Neural cell (in vitro differentiated cells): ENCODE measurements around the gene TNS1. TPM values are rescaled to one million over a fixed set of nuclear protein-coding genes. Genes with fewer than 3 reads are reported as not detected.

Source experiments
- H2AFZ ChIP-seq: fragments of 200-600, 300-800 bp; sonication (generic), shearing (Covaris generic); 2 replicates; pipeline ENCODE4 v1.6.0; 2014; ENCODE audit warnings: low read depth, mild to moderate bottlenecking, antibody characterized with exemption, low read length, moderate library complexity
- H3F3A ChIP-seq: fragments of 200-600 bp; shearing (Covaris generic); 2 replicates; pipeline ENCODE4 v1.6.1; 2016; ENCODE audit warnings: mild to moderate bottlenecking, moderate library complexity, mixed read lengths, antibody characterized with exemption, low read length; ENCODE audit not compliant: insufficient read depth, poor library complexity, severe bottlenecking
- H3K27ac ChIP-seq: fragments of 200-600, 300-800 bp; sonication (generic), shearing (Covaris generic); 2 replicates; pipeline ENCODE4 v1.5.1; 2014; ENCODE audit warnings: mild to moderate bottlenecking, low read length, moderate library complexity
- H3K27me3 ChIP-seq: fragments of 300-800, 200-600 bp; sonication (generic), shearing (Covaris generic); 2 replicates; pipeline ENCODE4 v1.6.0; 2014; ENCODE audit warnings: mild to moderate bottlenecking, low read depth, low read length, moderate library complexity; ENCODE audit not compliant: insufficient read depth
- H3K36me3 ChIP-seq: fragments of 300-800, 200-600 bp; sonication (generic), shearing (Covaris generic); 2 replicates; pipeline ENCODE4 v1.5.1; 2014; ENCODE audit warnings: mild to moderate bottlenecking, antibody characterized with exemption, low read length, moderate library complexity; ENCODE audit not compliant: insufficient read depth
- H3K4me2 ChIP-seq: fragments of 300-800, 200-600 bp; sonication (generic), shearing (Covaris generic); 2 replicates; pipeline ENCODE4 v1.6.0; 2014; ENCODE audit warnings: mild to moderate bottlenecking, low read length
- H3K4me3 ChIP-seq: fragments of 300-800, 200-600 bp; sonication (generic), shearing (Covaris generic); 2 replicates; pipeline ENCODE4 v1.5.1; 2014; ENCODE audit warnings: mild to moderate bottlenecking, low read length, moderate library complexity
- H3K79me2 ChIP-seq: fragments of 200-600 bp; shearing (Covaris generic); replicated peaks from 2 replicates; pipeline ENCODE4 v1.6.0; 2014; ENCODE audit warnings: mild to moderate bottlenecking, low read length, moderate library complexity; ENCODE audit not compliant: insufficient read depth
- H3K9ac ChIP-seq: fragments of 300-800, 200-600 bp; sonication (generic), shearing (Covaris generic); 2 replicates; pipeline ENCODE4 v1.6.1; 2016; ENCODE audit warnings: mild to moderate bottlenecking, low read length, mixed read lengths
- H3K9me2 ChIP-seq: fragments of 200-600 bp; shearing (Covaris generic); 2 replicates; pipeline ENCODE4 v1.6.1; 2016; ENCODE audit warnings: mild to moderate bottlenecking, low read length, mixed read lengths; ENCODE audit not compliant: insufficient read depth
- H3K9me3 ChIP-seq: fragments of 200-600, 300-800 bp; sonication (generic), shearing (Covaris generic); 2 replicates; pipeline ENCODE4 v1.6.1; 2016; ENCODE audit warnings: mild to moderate bottlenecking, mixed run types, low read length, moderate library complexity, mixed read lengths
- H4K20me1 ChIP-seq: fragments of 200-600 bp; shearing (Covaris generic); 2 replicates; pipeline ENCODE4 v1.6.1; 2016; ENCODE audit warnings: mild to moderate bottlenecking, mixed run types; ENCODE audit not compliant: insufficient read depth
- EP300 ChIP-seq: fragments of 450-650 bp; conservative IDR thresholded peaks from 2 replicates; pipeline ENCODE4 v1.6.1; 2014; ENCODE audit warnings: antibody characterized with exemption, mild to moderate bottlenecking, moderate library complexity; ENCODE audit not compliant: poor library complexity, severe bottlenecking
- EZH2 ChIP-seq: fragments of 200-600, 300-800 bp; shearing (Covaris generic), sonication (generic); IDR thresholded peaks from 2 replicates; pipeline ENCODE4 v1.6.1; 2014; ENCODE audit warnings: antibody characterized with exemption, low read length, borderline replicate concordance, mild to moderate bottlenecking; ENCODE audit not compliant: insufficient read depth, poor library complexity, severe bottlenecking
- MXI1 ChIP-seq: fragments of 450-650 bp; conservative IDR thresholded peaks from 2 replicates; pipeline ENCODE4 v1.6.1; 2014; ENCODE audit warnings: antibody characterized with exemption, mild to moderate bottlenecking; ENCODE audit not compliant: poor library complexity, severe bottlenecking
- POLR2AphosphoS5 ChIP-seq: IDR thresholded peaks from 2 replicates; pipeline ENCODE4 v1.6.1; 2012
- RAD21 ChIP-seq: fragments of 450-650 bp; conservative IDR thresholded peaks from 2 replicates; pipeline ENCODE4 v1.6.1; 2014; ENCODE audit warnings: antibody characterized with exemption, mild to moderate bottlenecking, moderate library complexity
- SMC3 ChIP-seq: fragments of 450-650 bp; conservative IDR thresholded peaks from 2 replicates; pipeline ENCODE4 v1.6.1; 2014; ENCODE audit warnings: antibody characterized with exemption, mild to moderate bottlenecking, moderate library complexity; ENCODE audit not compliant: poor library complexity
- TAF1 ChIP-seq: IDR thresholded peaks from 2 replicates; pipeline ENCODE4 v1.6.1; 2012; ENCODE audit warnings: low read depth
- polyA plus RNA-seq: library from polyadenylated mRNA; depleted of rRNA; stranded (reverse); fragments of >200 nt; gene quantifications from 2 replicates; pipeline ENCODE4 v1.2.3, GENCODE V29; 2014
- TF ChIP-seq, protein P1 (sequence below): fragments of 450-650 bp; IDR thresholded peaks from 2 replicates; pipeline ENCODE4 v1.5.1; 2014; ENCODE audit warnings: antibody characterized with exemption, mild to moderate bottlenecking, moderate library complexity; ENCODE audit not compliant: poor library complexity, severe bottlenecking
- TF ChIP-seq, protein P2 (sequence below): IDR thresholded peaks from 2 replicates; pipeline ENCODE4 v1.6.1; 2012; ENCODE audit warnings: borderline replicate concordance

TNS1 gene
- polyA plus RNA-seq, 1 donor from 2014 or later: 1.5 TPM

DNA sequence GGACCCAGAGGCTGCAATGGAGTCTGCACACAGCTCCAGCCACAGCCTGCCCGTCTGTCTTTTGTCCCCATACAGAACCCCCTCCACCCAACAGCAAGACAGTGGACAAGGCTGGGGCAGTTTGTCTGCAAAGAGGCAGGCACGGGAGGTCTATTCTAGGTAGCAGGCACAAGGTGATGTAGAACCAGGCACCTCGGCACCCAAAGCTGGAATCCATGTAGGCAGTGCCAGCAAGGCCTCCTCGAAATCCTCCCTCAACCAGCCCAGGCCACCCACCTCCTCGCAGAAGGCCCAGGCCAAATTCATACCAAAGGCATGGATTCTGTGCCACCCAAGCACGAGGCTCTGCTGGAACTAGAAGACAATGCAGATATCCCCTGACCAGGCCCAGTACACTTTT lies 179.2 kb downstream of the TNS1 start:
- H3K27ac ChIP-seq: no peak overlapping the region
- no peaks in the 10 kb centered on the region for H3K27me3 ChIP-seq
- H2AFZ ChIP-seq: no peak overlapping the region
- no peaks in the 10 kb centered on the region for H3F3A ChIP-seq
- no peaks in the 10 kb centered on the region for H4K20me1 ChIP-seq
- H3K79me2 ChIP-seq: no peaks in the 10 kb centered on the region
- no peak overlapping the region for H3K4me2 ChIP-seq
- H3K9ac ChIP-seq: no peak overlapping the region
- H3K4me3 ChIP-seq: no peak overlapping the region
- H3K9me3 ChIP-seq: no peaks in the 10 kb centered on the region
- H3K36me3 ChIP-seq: no peaks in the 10 kb centered on the region
- no peaks in the 10 kb centered on the region for H3K9me2 ChIP-seq
- TF ChIP-seq MXI1: no peak
- TF ChIP-seq, protein P1, sequence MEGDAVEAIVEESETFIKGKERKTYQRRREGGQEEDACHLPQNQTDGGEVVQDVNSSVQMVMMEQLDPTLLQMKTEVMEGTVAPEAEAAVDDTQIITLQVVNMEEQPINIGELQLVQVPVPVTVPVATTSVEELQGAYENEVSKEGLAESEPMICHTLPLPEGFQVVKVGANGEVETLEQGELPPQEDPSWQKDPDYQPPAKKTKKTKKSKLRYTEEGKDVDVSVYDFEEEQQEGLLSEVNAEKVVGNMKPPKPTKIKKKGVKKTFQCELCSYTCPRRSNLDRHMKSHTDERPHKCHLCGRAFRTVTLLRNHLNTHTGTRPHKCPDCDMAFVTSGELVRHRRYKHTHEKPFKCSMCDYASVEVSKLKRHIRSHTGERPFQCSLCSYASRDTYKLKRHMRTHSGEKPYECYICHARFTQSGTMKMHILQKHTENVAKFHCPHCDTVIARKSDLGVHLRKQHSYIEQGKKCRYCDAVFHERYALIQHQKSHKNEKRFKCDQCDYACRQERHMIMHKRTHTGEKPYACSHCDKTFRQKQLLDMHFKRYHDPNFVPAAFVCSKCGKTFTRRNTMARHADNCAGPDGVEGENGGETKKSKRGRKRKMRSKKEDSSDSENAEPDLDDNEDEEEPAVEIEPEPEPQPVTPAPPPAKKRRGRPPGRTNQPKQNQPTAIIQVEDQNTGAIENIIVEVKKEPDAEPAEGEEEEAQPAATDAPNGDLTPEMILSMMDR: no peak
- no peak for TF ChIP-seq EP300
- no peak for TF ChIP-seq TAF1
- TF ChIP-seq, protein P2, sequence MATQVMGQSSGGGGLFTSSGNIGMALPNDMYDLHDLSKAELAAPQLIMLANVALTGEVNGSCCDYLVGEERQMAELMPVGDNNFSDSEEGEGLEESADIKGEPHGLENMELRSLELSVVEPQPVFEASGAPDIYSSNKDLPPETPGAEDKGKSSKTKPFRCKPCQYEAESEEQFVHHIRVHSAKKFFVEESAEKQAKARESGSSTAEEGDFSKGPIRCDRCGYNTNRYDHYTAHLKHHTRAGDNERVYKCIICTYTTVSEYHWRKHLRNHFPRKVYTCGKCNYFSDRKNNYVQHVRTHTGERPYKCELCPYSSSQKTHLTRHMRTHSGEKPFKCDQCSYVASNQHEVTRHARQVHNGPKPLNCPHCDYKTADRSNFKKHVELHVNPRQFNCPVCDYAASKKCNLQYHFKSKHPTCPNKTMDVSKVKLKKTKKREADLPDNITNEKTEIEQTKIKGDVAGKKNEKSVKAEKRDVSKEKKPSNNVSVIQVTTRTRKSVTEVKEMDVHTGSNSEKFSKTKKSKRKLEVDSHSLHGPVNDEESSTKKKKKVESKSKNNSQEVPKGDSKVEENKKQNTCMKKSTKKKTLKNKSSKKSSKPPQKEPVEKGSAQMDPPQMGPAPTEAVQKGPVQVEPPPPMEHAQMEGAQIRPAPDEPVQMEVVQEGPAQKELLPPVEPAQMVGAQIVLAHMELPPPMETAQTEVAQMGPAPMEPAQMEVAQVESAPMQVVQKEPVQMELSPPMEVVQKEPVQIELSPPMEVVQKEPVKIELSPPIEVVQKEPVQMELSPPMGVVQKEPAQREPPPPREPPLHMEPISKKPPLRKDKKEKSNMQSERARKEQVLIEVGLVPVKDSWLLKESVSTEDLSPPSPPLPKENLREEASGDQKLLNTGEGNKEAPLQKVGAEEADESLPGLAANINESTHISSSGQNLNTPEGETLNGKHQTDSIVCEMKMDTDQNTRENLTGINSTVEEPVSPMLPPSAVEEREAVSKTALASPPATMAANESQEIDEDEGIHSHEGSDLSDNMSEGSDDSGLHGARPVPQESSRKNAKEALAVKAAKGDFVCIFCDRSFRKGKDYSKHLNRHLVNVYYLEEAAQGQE: no peak
- TF ChIP-seq RAD21: no peak
- no peak for TF ChIP-seq POLR2AphosphoS5
- TF ChIP-seq EZH2: no peak
- TF ChIP-seq SMC3: no peak

DNA sequence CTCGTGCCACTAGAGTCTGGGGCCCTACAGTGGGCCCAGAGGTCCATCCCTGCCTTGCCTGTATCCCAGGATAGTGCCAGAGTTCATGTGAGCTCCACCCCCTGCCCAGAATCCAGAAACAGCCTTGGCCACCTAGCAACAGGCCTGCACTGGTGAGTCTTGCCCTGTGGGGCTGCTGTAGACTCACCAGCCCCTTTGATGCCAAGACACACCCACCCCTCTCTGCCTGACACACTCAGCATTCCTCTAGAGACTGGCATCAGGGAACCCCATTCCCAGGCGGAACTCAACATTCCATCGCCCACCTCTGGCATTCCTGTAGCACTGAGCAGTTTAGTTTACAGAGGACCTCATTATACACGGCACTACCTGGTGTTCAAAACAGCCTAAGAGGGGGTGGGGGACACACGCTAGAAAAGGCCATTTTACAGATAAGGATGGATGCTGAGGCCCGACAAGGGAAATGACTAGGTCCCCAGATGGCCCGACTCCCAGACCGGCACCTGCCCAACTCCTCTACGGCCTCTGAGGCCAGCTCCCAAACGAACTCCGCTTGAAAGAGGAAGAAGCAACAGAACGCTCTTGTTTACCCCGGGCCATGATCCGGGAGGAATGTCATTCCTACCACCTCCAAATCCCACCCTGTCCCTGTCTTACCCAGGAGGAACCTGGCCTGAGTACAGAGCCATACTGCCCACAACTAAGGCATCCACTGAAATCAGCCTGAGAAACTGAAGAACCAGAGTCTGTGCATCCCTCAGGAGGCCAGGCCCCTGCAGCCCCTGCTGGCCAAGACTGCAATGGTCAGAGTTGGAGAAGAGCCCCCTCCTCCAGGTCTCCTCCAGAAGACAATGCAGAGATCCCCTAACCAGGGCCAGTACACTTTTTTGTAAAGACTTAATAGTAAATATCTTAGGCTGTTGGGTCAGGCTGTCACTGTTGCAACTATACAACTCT lies 180.2 kb downstream of the TNS1 start:
- TF ChIP-seq RAD21 (no peak), SMC3 (no peak), EZH2 (no peak), MXI1 (no peak), TAF1 (no peak), EP300 (no peak), POLR2AphosphoS5 (no peak)
- TF ChIP-seq, protein P2: no peak
- TF ChIP-seq, protein P1: no peak
- no peaks in the 10 kb centered on the region for H3K9me2 ChIP-seq
- no peaks in the 10 kb centered on the region for H4K20me1 ChIP-seq

More for the DNA sequence above, 180.2 kb downstream of the TNS1 start:
- H3K27ac ChIP-seq: no peak overlapping the region
- H3K9me3 ChIP-seq: no peaks in the 10 kb centered on the region
- no peaks in the 10 kb centered on the region for H3K79me2 ChIP-seq
- H3K36me3 ChIP-seq: no peaks in the 10 kb centered on the region
- H2AFZ ChIP-seq: no peak overlapping the region
- no peaks in the 10 kb centered on the region for H3F3A ChIP-seq
- no peak overlapping the region for H3K4me3 ChIP-seq
- H3K27me3 ChIP-seq: no peaks in the 10 kb centered on the region
- no peak overlapping the region for H3K9ac ChIP-seq
- no peak overlapping the region for H3K4me2 ChIP-seq
